Measurements from ENCODE around the gene DPYD. TPM values are rescaled to one million over a fixed set of nuclear protein-coding genes. Genes with fewer than 3 reads are reported as not detected.

Gene DPYD
- total and polyA plus RNA-seq, 10 of the 15 experiments (the other 5 are each of a cell fraction or from before 2014, with no cell fraction given): 5.7 to 23.8 (median 10.2) TPM

DNA sequence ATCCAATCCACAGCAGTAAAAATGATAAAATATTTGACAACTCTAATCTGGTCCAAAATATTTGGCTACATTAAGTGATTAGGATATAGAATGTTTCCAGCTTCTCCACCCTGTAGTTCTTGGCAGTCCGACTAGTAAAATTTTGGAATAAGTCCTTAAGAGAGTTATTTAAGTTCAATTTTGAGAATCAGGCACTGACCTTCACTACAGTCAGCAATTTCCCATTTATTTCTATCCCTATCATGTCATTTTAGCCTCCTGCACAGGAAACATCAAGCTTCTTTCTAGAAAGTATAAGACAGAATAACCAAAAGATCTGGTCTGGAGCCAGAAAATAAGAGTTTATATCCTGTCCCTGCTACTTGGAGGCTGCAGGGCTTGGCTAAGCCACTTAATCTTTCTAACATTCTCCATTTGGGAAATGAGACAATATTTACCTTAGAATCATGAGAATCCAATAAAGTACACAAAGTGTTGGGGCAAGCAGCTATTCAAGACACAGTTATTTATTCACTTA, 162.2 kb downstream of the DPYD start:
- Histone ChIP-seq H3K27me3 (replicated peaks in 1 of 2; ENCODE audit: control insufficient read depth in 2 of 2, insufficient read depth in 2 of 2, low read length in 1 of 2) (no peaks in the 10 kb centered on the region), H3K79me2 (ENCODE audit: control insufficient read depth, insufficient read depth, low read length) (no peaks in the 10 kb centered on the region), H4K20me1 (ENCODE audit: control insufficient read depth, insufficient read depth) (no peaks in the 10 kb centered on the region), H3K27ac (ENCODE audit: control insufficient read depth, insufficient read depth) (no peak overlapping the region), H3K9ac (ENCODE audit: control insufficient read depth, insufficient read depth, low read length) (no peak overlapping the region), H3K4me3 (no peak overlapping the region), H3K36me3 (ENCODE audit: control insufficient read depth in 2 of 2, insufficient read depth in 2 of 2, low read length in 1 of 2) (no peaks in the 10 kb centered on the region), H3K4me1 (ENCODE audit: control insufficient read depth, insufficient read depth, low read length) (no peaks in the 10 kb centered on the region), H3K9me3 (replicated peaks; ENCODE audit: control insufficient read depth, insufficient read depth, low read length) (no peaks in the 10 kb centered on the region), H2AFZ (ENCODE audit: control insufficient read depth, low read depth, low read length) (no peak overlapping the region), H3K4me2 (ENCODE audit: control insufficient read depth, insufficient read depth) (no peak overlapping the region)
- FAIRE-seq: no peak
- in situ Hi-C loops (cut with MboI): no loop called here
- 21% methylated on average over 1 of the region's 1 CpG for WGBS (ENCODE audit: insufficient coverage, insufficient replicate concordance, low lambda C conversion rate, missing lambda C conversion rate)
- ChIA-PET CTCF (interaction anchor here (1.2 kb wide), 1 partner anchor 10 kb away, joined by 3 read pairs; no protein-coding TSS in a partner anchor), SMC1A (ENCODE audit: uncharacterized antibody, unreplicated experiment) (interaction anchor here (0.9 to 1.4 kb wide), 2 partner anchors 20 to 95 kb away, joined by 3 to 4 read pairs; no protein-coding TSS in a partner anchor), RAD21 (ENCODE audit: unreplicated experiment) (no interaction called here), POLR2A (interaction anchor here (0.5 to 1.1 kb wide), 2 partner anchors 14 to 507 kb away, joined by 3 to 6 read pairs; no protein-coding TSS in a partner anchor)
- no TSS peak for BruUV-seq (replicated peaks)
- ATAC-seq: no peak
- intact Hi-C loops (cut with micrococcal nuclease; ENCODE audit: unreplicated experiment): no loop called here
- DNase-seq (ENCODE audit: low read depth, low spot score): no peak
- TF ChIP-seq, protein P1, sequence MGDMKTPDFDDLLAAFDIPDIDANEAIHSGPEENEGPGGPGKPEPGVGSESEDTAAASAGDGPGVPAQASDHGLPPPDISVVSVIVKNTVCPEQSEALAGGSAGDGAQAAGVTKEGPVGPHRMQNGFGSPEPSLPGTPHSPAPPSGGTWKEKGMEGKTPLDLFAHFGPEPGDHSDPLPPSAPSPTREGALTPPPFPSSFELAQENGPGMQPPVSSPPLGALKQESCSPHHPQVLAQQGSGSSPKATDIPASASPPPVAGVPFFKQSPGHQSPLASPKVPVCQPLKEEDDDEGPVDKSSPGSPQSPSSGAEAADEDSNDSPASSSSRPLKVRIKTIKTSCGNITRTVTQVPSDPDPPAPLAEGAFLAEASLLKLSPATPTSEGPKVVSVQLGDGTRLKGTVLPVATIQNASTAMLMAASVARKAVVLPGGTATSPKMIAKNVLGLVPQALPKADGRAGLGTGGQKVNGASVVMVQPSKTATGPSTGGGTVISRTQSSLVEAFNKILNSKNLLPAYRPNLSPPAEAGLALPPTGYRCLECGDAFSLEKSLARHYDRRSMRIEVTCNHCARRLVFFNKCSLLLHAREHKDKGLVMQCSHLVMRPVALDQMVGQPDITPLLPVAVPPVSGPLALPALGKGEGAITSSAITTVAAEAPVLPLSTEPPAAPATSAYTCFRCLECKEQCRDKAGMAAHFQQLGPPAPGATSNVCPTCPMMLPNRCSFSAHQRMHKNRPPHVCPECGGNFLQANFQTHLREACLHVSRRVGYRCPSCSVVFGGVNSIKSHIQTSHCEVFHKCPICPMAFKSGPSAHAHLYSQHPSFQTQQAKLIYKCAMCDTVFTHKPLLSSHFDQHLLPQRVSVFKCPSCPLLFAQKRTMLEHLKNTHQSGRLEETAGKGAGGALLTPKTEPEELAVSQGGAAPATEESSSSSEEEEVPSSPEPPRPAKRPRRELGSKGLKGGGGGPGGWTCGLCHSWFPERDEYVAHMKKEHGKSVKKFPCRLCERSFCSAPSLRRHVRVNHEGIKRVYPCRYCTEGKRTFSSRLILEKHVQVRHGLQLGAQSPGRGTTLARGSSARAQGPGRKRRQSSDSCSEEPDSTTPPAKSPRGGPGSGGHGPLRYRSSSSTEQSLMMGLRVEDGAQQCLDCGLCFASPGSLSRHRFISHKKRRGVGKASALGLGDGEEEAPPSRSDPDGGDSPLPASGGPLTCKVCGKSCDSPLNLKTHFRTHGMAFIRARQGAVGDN (IDR thresholded peaks at IDR 0.05): no peak
- TF ChIP-seq TCF3 (IDR thresholded peaks at IDR 0.05; ENCODE audit: borderline replicate concordance, insufficient read depth, low read depth, low read length): no peak
- TF ChIP-seq ZNF24 (IDR thresholded peaks at IDR 0.05): no peak
- TF ChIP-seq, protein P2, sequence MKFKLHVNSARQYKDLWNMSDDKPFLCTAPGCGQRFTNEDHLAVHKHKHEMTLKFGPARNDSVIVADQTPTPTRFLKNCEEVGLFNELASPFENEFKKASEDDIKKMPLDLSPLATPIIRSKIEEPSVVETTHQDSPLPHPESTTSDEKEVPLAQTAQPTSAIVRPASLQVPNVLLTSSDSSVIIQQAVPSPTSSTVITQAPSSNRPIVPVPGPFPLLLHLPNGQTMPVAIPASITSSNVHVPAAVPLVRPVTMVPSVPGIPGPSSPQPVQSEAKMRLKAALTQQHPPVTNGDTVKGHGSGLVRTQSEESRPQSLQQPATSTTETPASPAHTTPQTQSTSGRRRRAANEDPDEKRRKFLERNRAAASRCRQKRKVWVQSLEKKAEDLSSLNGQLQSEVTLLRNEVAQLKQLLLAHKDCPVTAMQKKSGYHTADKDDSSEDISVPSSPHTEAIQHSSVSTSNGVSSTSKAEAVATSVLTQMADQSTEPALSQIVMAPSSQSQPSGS (IDR thresholded peaks at IDR 0.05; ENCODE audit: low read length): no peak
- TF ChIP-seq PAX5 (IDR thresholded peaks at IDR 0.05; ENCODE audit: borderline replicate concordance, low read depth, low read length): no peak
- no peak for TF ChIP-seq ZNF384 (IDR thresholded peaks at IDR 0.05; ENCODE audit: borderline replicate concordance, low read depth, low read length)
- TF ChIP-seq, protein P3, sequence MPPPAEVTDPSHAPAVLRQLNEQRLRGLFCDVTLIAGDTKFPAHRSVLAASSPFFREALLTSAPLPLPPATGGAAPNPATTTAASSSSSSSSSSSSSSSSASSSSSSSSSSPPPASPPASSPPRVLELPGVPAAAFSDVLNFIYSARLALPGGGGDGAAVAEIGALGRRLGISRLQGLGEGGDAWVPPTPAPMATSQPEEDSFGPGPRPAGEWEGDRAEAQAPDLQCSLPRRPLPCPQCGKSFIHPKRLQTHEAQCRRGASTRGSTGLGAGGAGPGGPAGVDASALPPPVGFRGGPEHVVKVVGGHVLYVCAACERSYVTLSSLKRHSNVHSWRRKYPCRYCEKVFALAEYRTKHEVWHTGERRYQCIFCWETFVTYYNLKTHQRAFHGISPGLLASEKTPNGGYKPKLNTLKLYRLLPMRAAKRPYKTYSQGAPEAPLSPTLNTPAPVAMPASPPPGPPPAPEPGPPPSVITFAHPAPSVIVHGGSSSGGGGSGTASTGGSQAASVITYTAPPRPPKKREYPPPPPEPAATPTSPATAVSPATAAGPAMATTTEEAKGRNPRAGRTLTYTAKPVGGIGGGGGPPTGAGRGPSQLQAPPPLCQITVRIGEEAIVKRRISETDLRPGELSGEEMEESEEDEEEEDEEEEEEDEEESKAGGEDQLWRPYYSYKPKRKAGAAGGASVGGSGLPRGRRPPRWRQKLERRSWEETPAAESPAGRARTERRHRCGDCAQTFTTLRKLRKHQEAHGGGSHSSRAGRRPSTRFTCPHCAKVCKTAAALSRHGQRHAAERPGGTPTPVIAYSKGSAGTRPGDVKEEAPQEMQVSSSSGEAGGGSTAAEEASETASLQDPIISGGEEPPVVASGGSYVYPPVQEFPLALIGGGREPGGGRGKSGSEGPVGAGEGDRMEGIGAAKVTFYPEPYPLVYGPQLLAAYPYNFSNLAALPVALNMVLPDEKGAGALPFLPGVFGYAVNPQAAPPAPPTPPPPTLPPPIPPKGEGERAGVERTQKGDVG (CRISPR knock-in tag; IDR thresholded peaks at IDR 0.05): no peak
- TF ChIP-seq, protein P4, sequence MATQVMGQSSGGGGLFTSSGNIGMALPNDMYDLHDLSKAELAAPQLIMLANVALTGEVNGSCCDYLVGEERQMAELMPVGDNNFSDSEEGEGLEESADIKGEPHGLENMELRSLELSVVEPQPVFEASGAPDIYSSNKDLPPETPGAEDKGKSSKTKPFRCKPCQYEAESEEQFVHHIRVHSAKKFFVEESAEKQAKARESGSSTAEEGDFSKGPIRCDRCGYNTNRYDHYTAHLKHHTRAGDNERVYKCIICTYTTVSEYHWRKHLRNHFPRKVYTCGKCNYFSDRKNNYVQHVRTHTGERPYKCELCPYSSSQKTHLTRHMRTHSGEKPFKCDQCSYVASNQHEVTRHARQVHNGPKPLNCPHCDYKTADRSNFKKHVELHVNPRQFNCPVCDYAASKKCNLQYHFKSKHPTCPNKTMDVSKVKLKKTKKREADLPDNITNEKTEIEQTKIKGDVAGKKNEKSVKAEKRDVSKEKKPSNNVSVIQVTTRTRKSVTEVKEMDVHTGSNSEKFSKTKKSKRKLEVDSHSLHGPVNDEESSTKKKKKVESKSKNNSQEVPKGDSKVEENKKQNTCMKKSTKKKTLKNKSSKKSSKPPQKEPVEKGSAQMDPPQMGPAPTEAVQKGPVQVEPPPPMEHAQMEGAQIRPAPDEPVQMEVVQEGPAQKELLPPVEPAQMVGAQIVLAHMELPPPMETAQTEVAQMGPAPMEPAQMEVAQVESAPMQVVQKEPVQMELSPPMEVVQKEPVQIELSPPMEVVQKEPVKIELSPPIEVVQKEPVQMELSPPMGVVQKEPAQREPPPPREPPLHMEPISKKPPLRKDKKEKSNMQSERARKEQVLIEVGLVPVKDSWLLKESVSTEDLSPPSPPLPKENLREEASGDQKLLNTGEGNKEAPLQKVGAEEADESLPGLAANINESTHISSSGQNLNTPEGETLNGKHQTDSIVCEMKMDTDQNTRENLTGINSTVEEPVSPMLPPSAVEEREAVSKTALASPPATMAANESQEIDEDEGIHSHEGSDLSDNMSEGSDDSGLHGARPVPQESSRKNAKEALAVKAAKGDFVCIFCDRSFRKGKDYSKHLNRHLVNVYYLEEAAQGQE (IDR thresholded peaks at IDR 0.05; ENCODE audit: low read depth, low read length): no peak
- TF ChIP-seq CBFB (IDR thresholded peaks at IDR 0.05; ENCODE audit: low read depth): no peak
- TF ChIP-seq HDAC6 (IDR thresholded peaks at IDR 0.05; ENCODE audit: unreplicated experiment): no peak
- TF ChIP-seq SMAD1 (IDR thresholded peaks at IDR 0.05; ENCODE audit: low read depth, partially characterized antibody): no peak

Measured in GM12878 (cell line).